Mesothelial cell of epicardium (in vitro differentiated cells): ENCODE data around the gene PIGV. TPM values are rescaled to one million over a fixed set of nuclear protein-coding genes. Genes with fewer than 3 reads are reported as not detected.

Experiments used
- DNase-seq, 2 experiments: peaks; one replicate each; pipeline ENCODE4 v3.0.0; 2021; ENCODE audit warnings: low spot score in 2 of 2; ENCODE audit not compliant: unreplicated experiment in 2 of 2
- H3K27ac Mint-ChIP-seq: 2 replicates; pipeline ENCODE4 v1.8.0; 2021; ENCODE audit warnings: mixed read lengths
- H3K27me3 Mint-ChIP-seq: 2 replicates; pipeline ENCODE4 v1.8.0; 2021; ENCODE audit warnings: low read depth, mixed read lengths
- H3K36me3 Mint-ChIP-seq: 2 replicates; pipeline ENCODE4 v1.8.0; 2021; ENCODE audit warnings: mixed read lengths
- H3K4me1 Mint-ChIP-seq: 2 replicates; pipeline ENCODE4 v1.8.0; 2021; ENCODE audit warnings: mixed read lengths
- H3K4me3 Mint-ChIP-seq: 2 replicates; pipeline ENCODE4 v1.8.0; 2021; ENCODE audit warnings: mild to moderate bottlenecking, moderate library complexity, mixed read lengths
- H3K9me3 Mint-ChIP-seq: 2 replicates; pipeline ENCODE4 v1.8.0; 2021; ENCODE audit warnings: mixed read lengths
- total RNA-seq: library from RNA; stranded (reverse); gene quantifications from 3 replicates; pipeline ENCODE4 v1.2.1, GENCODE V29; 2021
- TF ChIP-seq, protein P1 (sequence below): fragments of 200-600 bp; sonication (generic); IDR thresholded peaks from one replicate; pipeline ENCODE4 v1.5.0; 2021; ENCODE audit warnings: antibody characterized with exemption; ENCODE audit not compliant: unreplicated experiment

PIGV gene
- total RNA-seq, 1 donor from 2014 or later, result 13.1 TPM

DNA sequence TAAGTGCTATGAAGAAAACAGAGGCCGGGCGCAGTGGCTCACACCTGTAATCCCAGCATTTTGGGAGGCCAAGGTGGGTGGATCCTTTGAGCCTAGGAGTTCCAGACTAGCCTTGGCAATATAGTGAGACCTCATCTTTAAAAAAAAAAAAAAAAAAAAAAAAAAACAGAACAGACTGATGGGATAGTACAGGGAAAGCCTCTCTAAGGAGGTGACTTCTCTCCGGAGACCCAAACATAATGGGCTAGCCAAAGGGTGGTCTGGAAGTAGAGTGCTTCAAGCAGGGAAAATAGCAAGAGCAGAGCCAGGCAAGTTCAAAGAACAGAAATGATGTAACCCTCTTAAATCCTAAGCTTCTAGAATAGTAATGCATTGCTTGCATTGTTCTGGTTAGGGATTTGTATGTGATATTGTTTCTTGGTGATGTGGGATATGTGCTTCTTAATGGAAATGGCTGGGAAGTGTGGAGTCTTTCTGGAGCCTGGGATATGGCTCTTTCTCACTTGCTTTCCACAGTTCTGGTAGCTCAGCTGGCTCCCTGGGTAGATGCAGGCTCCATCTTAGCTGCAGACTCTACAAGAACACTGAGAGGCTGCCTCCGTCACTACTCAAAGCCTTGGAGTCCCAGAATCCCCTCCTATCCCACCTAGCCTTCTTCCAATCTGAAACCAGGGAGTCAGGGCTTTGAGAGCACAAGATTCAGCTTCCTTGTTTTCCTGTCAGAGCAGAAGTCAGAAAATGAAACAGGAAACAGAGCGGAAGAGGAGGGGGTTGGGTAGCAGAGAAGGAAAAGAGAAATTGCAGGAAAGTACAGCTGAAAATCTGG lies 1.9 kb upstream of the PIGV start:
- no peak for DNase-seq
- TF ChIP-seq, protein P1, sequence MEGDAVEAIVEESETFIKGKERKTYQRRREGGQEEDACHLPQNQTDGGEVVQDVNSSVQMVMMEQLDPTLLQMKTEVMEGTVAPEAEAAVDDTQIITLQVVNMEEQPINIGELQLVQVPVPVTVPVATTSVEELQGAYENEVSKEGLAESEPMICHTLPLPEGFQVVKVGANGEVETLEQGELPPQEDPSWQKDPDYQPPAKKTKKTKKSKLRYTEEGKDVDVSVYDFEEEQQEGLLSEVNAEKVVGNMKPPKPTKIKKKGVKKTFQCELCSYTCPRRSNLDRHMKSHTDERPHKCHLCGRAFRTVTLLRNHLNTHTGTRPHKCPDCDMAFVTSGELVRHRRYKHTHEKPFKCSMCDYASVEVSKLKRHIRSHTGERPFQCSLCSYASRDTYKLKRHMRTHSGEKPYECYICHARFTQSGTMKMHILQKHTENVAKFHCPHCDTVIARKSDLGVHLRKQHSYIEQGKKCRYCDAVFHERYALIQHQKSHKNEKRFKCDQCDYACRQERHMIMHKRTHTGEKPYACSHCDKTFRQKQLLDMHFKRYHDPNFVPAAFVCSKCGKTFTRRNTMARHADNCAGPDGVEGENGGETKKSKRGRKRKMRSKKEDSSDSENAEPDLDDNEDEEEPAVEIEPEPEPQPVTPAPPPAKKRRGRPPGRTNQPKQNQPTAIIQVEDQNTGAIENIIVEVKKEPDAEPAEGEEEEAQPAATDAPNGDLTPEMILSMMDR, result no peak
- peaks cover 9% of the 10 kb centered on the region for H3K36me3 Mint-ChIP-seq
- peaks cover 59% of the 10 kb centered on the region for H3K4me1 Mint-ChIP-seq
- no peaks in the 10 kb centered on the region for H3K9me3 Mint-ChIP-seq
- peak overlapping the region; percentile 98 for H3K4me3 Mint-ChIP-seq
- H3K27ac Mint-ChIP-seq, result peak overlapping the region; percentile 99
- H3K27me3 Mint-ChIP-seq, result no peaks in the 10 kb centered on the region

DNA sequence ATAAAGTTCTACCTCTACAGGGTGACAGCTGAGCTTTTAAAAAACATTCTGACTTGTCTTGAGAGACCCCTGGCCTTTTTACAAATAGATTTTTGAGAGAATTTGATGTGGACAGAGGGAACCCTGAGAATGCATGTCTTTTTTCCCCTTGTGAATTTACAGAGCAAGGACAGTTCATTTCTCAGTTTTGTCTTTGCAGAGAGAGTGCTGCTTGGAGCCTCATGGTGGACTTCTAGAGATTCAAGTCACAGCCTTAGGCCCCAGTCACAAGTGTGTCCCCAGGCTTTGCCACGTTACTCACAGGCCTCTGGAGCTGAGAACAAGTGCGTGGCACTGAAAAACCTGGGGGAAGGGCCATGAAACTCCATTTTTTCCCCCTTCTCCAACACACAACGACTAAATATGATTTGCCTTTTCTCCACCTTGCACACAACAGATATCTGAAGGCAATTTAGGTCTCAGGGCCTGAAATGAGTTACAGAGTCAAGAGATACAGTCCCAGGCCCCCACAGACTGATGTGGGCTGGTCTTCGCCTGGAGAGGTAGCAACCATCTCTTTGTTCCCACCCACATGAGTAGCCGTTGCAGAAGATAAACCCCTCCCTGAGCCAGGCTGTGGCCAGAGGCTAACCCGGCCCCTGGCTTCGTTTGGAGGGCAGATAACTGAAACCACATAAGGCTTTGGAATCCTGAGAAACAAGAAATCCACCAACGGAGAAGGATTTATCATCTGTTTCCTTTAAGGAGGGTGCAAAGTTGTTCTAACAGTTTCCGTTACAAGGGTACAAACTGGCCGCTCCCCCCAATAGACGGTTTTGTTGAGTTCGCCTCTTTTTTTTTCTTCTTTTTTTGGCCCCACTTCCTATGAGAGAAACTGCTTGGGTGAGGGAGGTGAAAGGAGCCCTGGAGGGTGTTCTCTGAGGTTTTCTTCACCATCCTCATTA lies 1.0 kb upstream of the PIGV start:
- peak in 1 of 2 experiments; percentile 43 for DNase-seq
- no peaks in the 10 kb centered on the region for H3K27me3 Mint-ChIP-seq
- H3K4me1 Mint-ChIP-seq, result peaks cover 59% of the 10 kb centered on the region

DNA sequence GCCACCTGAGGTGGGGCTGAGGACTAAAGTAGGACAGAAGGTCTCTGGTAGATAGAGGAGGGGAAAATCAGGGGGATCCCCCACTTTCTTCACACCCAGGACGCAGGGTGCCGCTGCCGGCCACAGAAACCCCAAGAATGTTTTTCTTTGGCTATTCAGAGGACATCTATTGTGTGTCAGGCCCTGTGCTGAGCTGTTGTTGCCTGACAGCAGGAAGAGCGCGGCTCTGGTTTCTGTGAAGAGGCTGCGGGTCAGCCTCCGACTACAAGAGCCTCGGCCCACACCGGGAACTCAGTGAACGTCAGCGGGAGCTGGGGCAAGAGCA lies 407 bp upstream of the PIGV start:
- no peaks in the 10 kb centered on the region for H3K27me3 Mint-ChIP-seq
- peaks cover 55% of the 10 kb centered on the region for H3K4me1 Mint-ChIP-seq
- no peak for DNase-seq
- peak overlapping the region; percentile 99 for H3K27ac Mint-ChIP-seq
- H3K36me3 Mint-ChIP-seq, result peaks cover 2% of the 10 kb centered on the region
- H3K9me3 Mint-ChIP-seq, result no peaks in the 10 kb centered on the region
- TF ChIP-seq, protein P1, result no peak
- H3K4me3 Mint-ChIP-seq, result peak overlapping the region; percentile 98

More for the DNA sequence above, 1.0 kb upstream of the PIGV start:
- Mint-ChIP-seq H3K27ac (peak overlapping the region; percentile 99), H3K9me3 (no peaks in the 10 kb centered on the region), H3K4me3 (peak overlapping the region; percentile 98), H3K36me3 (peaks cover 3% of the 10 kb centered on the region)
- TF ChIP-seq, protein P1, result no peak

DNA sequence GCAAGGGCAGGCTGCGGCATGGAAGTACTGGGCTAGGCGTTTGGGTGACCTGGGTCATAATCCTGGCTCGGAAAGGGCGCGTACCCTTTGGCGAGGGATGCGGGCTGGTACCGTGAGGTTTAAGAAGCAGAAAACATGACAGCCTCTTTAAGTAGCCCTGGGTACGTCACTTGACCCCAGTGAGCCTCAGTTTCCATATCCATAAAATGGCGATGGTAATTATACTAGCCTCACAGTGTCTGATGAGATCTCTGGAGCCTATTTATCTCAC lies 700 bp downstream of the PIGV start:
- peaks cover 54% of the 10 kb centered on the region for H3K4me1 Mint-ChIP-seq
- no peak for DNase-seq
- H3K9me3 Mint-ChIP-seq, result no peaks in the 10 kb centered on the region
- H3K27me3 Mint-ChIP-seq, result no peaks in the 10 kb centered on the region
- peak overlapping the region; percentile 98 for H3K4me3 Mint-ChIP-seq
- TF ChIP-seq, protein P1, result no peak
- peak overlapping the region; percentile 77 for H3K27ac Mint-ChIP-seq
- H3K36me3 Mint-ChIP-seq, result peaks cover 3% of the 10 kb centered on the region

DNA sequence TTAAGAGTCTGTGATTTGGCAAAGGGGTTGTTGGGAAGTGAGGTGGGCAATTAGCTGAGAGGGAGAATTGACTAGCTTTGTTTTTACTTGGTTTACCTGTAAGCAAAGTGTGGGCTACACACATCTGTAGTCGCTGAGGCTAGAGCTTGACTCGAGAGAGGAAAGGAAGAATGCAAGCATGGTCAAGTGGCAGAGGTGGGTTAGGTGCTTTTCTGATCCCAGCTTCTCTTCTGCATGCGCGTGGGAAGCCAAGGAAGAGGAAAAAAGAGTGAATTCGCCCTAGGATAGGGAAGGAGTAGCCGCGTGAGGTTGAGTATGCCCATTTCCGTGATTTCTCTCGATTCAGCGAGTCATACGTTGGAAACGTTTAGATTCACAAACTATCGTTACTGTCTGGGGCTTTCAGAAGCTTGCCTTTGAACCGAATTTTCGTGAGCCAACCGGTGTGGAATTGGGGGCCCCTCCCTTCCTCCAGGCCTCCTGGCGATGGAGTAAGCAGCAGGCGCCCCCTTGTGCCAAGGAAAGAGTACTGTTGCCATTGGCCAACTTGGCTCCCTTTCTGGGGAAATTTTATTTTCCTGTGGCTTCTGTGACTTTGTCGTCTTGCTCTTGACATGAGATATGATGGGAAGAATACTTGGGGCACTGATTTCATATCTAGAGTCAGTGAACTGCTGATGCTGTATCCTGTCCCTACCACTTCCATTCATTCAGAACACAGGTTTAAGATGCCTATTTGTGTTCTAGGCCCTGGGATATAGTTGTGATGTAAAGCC lies 1.3 kb downstream of the PIGV start:
- Mint-ChIP-seq H3K36me3 (peaks cover 5% of the 10 kb centered on the region), H3K4me3 (peak overlapping the region; percentile 98), H3K27me3 (no peaks in the 10 kb centered on the region), H3K4me1 (peaks cover 51% of the 10 kb centered on the region), H3K9me3 (no peaks in the 10 kb centered on the region), H3K27ac (peak overlapping the region; percentile 77)
- TF ChIP-seq, protein P1, result peak; percentile 85
- DNase-seq, result peak; percentile 66 to 79
